Measurements from ENCODE around the gene DHFR.

DHFR gene

DNA sequence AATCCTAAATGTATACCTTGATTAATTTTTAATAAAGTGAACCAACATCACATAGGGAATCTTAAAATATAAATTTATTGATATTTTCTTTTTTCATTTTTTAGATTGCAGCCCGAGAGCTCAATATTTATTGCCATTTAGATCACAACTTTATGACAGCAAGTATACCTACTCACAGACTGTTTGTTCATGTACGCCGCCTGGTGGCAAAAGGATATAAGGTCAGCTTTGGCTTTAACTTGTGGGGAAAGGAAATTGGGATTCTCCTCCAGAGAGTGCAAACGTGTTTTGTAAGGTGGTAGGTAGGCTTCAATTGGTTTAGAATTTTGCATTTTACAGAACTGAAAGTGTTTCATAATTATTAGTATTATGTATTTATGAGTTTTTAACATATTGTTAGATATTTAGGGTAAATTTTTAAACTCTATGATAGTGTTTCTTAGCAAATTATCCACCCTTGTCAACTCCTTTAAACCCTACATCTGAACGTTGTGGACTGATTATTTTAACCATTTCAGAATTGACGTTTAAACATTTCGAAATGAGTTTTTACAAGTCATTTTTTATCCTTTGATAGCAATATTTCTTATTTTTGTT, 17.5 kb upstream of the DHFR start:
- peak; percentile 96 for ATAC-seq
- TF ChIP-seq TCF4 (CRISPR knock-in tag; IDR thresholded peaks at IDR 0.05; ENCODE audit: borderline replicate concordance) (no peak), ZNF70 (CRISPR knock-in tag; IDR thresholded peaks at IDR 0.05) (no peak)
- TF ChIP-seq, protein P1, sequence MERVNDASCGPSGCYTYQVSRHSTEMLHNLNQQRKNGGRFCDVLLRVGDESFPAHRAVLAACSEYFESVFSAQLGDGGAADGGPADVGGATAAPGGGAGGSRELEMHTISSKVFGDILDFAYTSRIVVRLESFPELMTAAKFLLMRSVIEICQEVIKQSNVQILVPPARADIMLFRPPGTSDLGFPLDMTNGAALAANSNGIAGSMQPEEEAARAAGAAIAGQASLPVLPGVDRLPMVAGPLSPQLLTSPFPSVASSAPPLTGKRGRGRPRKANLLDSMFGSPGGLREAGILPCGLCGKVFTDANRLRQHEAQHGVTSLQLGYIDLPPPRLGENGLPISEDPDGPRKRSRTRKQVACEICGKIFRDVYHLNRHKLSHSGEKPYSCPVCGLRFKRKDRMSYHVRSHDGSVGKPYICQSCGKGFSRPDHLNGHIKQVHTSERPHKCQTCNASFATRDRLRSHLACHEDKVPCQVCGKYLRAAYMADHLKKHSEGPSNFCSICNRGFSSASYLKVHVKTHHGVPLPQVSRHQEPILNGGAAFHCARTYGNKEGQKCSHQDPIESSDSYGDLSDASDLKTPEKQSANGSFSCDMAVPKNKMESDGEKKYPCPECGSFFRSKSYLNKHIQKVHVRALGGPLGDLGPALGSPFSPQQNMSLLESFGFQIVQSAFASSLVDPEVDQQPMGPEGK (CRISPR knock-in tag; IDR thresholded peaks at IDR 0.05; ENCODE audit: borderline replicate concordance), result no peak

DNA sequence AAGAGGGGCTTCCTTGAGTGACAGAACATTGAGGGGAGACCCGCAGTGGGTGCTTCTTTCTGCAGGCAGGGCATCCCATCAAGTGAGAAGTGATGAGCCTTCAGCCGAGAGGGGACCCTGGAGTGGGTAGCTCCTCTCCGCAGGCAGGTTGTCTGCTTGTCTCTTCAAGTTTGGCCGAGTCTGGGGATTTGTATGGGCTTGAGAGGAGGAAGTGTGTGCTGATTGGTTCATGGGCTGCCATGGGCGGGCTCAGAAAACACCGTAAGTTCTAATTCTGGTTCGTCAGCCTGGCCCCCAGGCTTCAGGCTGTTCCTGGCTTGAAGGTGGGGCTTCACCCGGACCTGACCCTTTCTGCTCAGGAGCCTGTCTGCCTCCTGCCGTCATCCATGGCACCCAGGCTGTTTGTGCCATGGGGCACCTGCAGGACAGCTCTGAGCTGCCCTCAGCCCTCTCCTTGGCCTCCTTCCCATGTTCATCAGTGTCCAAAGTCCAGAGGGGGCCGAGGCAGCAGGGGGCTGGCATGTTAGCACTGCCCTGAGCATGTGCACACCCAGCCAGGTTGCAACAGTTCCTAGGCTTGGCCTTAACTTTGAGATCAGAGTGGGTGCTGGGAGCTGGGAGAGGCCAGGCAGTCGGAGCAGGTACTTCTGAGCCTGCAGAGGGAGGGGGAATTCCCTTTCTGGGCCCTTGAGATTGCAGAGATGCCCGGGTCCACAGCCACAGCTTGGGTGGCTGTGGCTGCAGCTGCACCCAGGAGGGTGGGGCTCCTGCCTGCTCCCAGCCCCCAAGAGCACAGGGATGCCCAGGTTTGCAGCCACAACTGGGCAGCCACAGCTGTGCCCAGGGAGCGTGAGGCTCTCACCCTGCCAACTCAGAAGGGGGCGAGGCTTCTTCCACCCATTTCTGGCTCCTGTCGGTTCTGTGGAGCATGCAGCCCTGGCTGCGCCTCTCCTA, 13.5 kb upstream of the DHFR start:
- no peak for ATAC-seq
- TF ChIP-seq PPARA (CRISPR knock-in tag; IDR thresholded peaks at IDR 0.05; ENCODE audit: borderline replicate concordance) (no peak), ZFP30 (CRISPR knock-in tag; IDR thresholded peaks at IDR 0.05) (no peak), ZNF70 (CRISPR knock-in tag; IDR thresholded peaks at IDR 0.05) (no peak), ZFP3 (CRISPR knock-in tag; IDR thresholded peaks at IDR 0.05) (no peak), CSDC2 (CRISPR knock-in tag; IDR thresholded peaks at IDR 0.05) (no peak), OSR1 (CRISPR knock-in tag; IDR thresholded peaks at IDR 0.05) (no peak), ARNTL (CRISPR knock-in tag; IDR thresholded peaks at IDR 0.05; ENCODE audit: borderline replicate concordance, low read depth) (no peak), TOX (CRISPR knock-in tag; IDR thresholded peaks at IDR 0.05; ENCODE audit: borderline replicate concordance) (no peak), ISL1 (CRISPR knock-in tag; IDR thresholded peaks at IDR 0.05) (no peak), ESRRG (CRISPR knock-in tag; IDR thresholded peaks at IDR 0.05) (no peak)
- TF ChIP-seq, protein P1 (CRISPR knock-in tag; IDR thresholded peaks at IDR 0.05; ENCODE audit: borderline replicate concordance), result no peak
- TF ChIP-seq, protein P2, sequence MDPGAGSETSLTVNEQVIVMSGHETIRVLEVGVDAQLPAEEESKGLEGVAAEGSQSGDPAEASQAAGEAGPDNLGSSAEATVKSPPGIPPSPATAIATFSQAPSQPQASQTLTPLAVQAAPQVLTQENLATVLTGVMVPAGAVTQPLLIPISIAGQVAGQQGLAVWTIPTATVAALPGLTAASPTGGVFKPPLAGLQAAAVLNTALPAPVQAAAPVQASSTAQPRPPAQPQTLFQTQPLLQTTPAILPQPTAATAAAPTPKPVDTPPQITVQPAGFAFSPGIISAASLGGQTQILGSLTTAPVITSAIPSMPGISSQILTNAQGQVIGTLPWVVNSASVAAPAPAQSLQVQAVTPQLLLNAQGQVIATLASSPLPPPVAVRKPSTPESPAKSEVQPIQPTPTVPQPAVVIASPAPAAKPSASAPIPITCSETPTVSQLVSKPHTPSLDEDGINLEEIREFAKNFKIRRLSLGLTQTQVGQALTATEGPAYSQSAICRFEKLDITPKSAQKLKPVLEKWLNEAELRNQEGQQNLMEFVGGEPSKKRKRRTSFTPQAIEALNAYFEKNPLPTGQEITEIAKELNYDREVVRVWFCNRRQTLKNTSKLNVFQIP (CRISPR knock-in tag; IDR thresholded peaks at IDR 0.05; ENCODE audit: borderline replicate concordance, low read depth), result no peak

DNA sequence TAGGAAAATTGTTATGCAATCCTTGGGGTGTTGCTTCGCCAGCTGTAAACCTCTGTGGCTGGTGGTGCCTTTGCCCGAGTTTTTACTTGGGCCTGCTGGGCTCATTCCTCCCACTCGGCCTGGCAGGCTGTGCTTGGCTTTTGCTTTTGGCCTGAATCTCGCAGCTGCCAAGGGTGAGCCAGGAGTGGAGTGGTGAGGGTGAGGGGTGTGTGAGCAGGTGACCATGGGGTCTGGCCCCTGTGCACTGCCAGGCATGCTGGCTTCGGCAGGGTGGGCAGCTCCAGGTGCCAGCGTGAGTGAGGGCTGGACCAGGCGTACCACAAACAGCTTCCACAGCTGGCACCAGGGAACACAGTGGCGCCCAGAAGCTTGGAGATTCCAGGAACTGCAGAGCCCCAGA, 12.6 kb upstream of the DHFR start:
- TF ChIP-seq, protein P3, sequence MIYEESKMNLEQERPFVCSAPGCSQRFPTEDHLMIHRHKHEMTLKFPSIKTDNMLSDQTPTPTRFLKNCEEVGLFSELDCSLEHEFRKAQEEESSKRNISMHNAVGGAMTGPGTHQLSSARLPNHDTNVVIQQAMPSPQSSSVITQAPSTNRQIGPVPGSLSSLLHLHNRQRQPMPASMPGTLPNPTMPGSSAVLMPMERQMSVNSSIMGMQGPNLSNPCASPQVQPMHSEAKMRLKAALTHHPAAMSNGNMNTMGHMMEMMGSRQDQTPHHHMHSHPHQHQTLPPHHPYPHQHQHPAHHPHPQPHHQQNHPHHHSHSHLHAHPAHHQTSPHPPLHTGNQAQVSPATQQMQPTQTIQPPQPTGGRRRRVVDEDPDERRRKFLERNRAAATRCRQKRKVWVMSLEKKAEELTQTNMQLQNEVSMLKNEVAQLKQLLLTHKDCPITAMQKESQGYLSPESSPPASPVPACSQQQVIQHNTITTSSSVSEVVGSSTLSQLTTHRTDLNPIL (CRISPR knock-in tag; IDR thresholded peaks at IDR 0.05; ENCODE audit: low read depth), result no peak
- no peak for TF ChIP-seq PPARA (CRISPR knock-in tag; IDR thresholded peaks at IDR 0.05; ENCODE audit: borderline replicate concordance)
- TF ChIP-seq ZNF565 (CRISPR knock-in tag; conservative IDR thresholded peaks at IDR 0.05; ENCODE audit: low read depth), result no peak
- TF ChIP-seq ESRRG (CRISPR knock-in tag; IDR thresholded peaks at IDR 0.05), result no peak
- TF ChIP-seq ARNTL (CRISPR knock-in tag; IDR thresholded peaks at IDR 0.05; ENCODE audit: borderline replicate concordance, low read depth), result no peak
- TF ChIP-seq ZC3H10 (CRISPR knock-in tag; IDR thresholded peaks at IDR 0.05), result no peak
- TF ChIP-seq GLIS3 (CRISPR knock-in tag; IDR thresholded peaks at IDR 0.05), result no peak
- TF ChIP-seq, protein P1 (CRISPR knock-in tag; IDR thresholded peaks at IDR 0.05; ENCODE audit: borderline replicate concordance), result no peak
- TF ChIP-seq, protein P4, sequence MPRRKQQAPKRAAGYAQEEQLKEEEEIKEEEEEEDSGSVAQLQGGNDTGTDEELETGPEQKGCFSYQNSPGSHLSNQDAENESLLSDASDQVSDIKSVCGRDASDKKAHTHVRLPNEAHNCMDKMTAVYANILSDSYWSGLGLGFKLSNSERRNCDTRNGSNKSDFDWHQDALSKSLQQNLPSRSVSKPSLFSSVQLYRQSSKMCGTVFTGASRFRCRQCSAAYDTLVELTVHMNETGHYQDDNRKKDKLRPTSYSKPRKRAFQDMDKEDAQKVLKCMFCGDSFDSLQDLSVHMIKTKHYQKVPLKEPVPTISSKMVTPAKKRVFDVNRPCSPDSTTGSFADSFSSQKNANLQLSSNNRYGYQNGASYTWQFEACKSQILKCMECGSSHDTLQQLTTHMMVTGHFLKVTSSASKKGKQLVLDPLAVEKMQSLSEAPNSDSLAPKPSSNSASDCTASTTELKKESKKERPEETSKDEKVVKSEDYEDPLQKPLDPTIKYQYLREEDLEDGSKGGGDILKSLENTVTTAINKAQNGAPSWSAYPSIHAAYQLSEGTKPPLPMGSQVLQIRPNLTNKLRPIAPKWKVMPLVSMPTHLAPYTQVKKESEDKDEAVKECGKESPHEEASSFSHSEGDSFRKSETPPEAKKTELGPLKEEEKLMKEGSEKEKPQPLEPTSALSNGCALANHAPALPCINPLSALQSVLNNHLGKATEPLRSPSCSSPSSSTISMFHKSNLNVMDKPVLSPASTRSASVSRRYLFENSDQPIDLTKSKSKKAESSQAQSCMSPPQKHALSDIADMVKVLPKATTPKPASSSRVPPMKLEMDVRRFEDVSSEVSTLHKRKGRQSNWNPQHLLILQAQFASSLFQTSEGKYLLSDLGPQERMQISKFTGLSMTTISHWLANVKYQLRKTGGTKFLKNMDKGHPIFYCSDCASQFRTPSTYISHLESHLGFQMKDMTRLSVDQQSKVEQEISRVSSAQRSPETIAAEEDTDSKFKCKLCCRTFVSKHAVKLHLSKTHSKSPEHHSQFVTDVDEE (CRISPR knock-in tag; IDR thresholded peaks at IDR 0.05), result no peak
- TF ChIP-seq ZFP30 (CRISPR knock-in tag; IDR thresholded peaks at IDR 0.05), result no peak
- TF ChIP-seq ZNF70 (CRISPR knock-in tag; IDR thresholded peaks at IDR 0.05), result no peak
- TF ChIP-seq RARB (CRISPR knock-in tag; IDR thresholded peaks at IDR 0.05), result no peak
- TF ChIP-seq ZFP3 (CRISPR knock-in tag; IDR thresholded peaks at IDR 0.05), result no peak
- TF ChIP-seq, protein P5, sequence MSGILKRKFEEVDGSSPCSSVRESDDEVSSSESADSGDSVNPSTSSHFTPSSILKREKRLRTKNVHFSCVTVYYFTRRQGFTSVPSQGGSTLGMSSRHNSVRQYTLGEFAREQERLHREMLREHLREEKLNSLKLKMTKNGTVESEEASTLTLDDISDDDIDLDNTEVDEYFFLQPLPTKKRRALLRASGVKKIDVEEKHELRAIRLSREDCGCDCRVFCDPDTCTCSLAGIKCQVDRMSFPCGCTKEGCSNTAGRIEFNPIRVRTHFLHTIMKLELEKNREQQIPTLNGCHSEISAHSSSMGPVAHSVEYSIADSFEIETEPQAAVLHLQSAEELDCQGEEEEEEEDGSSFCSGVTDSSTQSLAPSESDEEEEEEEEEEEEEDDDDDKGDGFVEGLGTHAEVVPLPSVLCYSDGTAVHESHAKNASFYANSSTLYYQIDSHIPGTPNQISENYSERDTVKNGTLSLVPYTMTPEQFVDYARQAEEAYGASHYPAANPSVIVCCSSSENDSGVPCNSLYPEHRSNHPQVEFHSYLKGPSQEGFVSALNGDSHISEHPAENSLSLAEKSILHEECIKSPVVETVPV (CRISPR knock-in tag; IDR thresholded peaks at IDR 0.05), result no peak
- TF ChIP-seq CSDC2 (CRISPR knock-in tag; IDR thresholded peaks at IDR 0.05), result no peak
- TF ChIP-seq ZNF8 (CRISPR knock-in tag; IDR thresholded peaks at IDR 0.05), result no peak
- no peak for TF ChIP-seq ISL1 (CRISPR knock-in tag; IDR thresholded peaks at IDR 0.05)
- no peak for TF ChIP-seq TCF4 (CRISPR knock-in tag; IDR thresholded peaks at IDR 0.05; ENCODE audit: borderline replicate concordance)

More for the DNA sequence above, 12.6 kb upstream of the DHFR start:
- no peak for ATAC-seq
